GM13976 (cell line): ENCODE data around the gene GATA2.

Experiments used
- DNase-seq: peaks from one replicate; pipeline ENCODE4 v3.0.0; 2012; ENCODE audit warnings: low spot score
- in situ Hi-C: fragments of 300-500 bp; cut with MboI; formaldehyde crosslinking; loops from one replicate; pipeline ENCODE4 v1.12.0; 2022; ENCODE audit warnings: low sequenced_read_pairs, mixed read lengths, inconsistent platforms; ENCODE audit not compliant: unreplicated experiment
- TF ChIP-seq, protein P1 (sequence below): IDR thresholded peaks from 2 replicates; pipeline ENCODE4 v1.5.1; 2012; ENCODE audit warnings: borderline replicate concordance, mild to moderate bottlenecking; ENCODE audit not compliant: insufficient read depth; ENCODE audit errors: extremely low read depth, missing control alignments, control extremely low read depth

Gene GATA2

DNA sequence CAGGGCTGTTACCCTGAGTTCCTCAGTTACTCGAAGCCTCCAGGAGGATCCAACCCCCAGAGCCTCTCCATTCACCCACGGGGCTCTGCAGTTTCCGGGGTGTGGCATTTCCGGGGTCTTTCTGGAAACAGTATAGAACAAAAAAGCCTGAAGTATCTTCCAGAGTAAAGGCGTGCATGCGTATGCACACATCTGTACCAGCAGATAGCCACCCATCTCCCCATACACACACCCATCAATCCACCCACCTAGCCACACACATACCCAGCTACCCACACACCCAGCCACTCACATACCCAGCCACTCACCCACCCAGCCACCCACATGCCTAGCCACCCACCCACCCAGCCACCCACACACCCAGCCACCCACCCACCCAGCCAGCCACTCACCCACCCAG lies 23.4 kb downstream of the GATA2 start:
- in situ Hi-C loops, result no loop called here
- TF ChIP-seq, protein P1, sequence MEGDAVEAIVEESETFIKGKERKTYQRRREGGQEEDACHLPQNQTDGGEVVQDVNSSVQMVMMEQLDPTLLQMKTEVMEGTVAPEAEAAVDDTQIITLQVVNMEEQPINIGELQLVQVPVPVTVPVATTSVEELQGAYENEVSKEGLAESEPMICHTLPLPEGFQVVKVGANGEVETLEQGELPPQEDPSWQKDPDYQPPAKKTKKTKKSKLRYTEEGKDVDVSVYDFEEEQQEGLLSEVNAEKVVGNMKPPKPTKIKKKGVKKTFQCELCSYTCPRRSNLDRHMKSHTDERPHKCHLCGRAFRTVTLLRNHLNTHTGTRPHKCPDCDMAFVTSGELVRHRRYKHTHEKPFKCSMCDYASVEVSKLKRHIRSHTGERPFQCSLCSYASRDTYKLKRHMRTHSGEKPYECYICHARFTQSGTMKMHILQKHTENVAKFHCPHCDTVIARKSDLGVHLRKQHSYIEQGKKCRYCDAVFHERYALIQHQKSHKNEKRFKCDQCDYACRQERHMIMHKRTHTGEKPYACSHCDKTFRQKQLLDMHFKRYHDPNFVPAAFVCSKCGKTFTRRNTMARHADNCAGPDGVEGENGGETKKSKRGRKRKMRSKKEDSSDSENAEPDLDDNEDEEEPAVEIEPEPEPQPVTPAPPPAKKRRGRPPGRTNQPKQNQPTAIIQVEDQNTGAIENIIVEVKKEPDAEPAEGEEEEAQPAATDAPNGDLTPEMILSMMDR, result no peak
- no peak for DNase-seq

DNA sequence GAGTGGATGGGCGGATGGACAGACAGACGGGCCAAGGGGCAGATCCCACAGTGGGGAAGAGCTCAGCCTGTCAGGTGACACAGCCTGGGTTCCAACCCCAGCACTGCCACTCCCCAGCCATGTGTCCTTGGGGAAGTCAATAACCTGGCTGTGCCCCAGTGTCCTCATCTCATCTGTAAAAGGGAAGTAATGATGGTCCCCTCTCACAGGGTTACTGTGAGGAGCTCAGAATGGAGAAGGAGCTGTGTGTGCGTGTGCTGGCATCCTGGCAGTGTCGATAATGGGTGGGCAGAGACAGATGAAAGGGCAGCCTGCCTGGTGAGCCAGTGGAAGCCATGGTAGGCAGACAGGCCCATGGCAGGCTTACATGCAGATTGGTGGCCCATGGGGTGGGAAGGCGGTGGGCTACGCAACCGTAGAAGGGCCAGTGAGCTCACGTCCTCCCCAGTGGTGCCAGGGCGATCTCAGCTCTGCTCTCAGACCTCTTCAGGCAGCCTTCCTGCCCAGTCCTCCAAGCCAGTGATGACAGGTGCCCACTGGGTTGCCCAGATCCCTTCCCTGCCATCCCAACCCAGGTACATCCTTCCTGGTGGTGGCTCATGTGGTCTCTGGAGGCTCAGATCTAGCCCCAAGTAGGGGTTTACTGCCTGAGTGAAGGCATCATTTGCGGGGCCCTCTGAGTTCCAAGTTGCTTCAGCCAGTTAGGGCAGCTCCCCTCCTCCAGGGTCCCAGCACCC lies 24.0 kb downstream of the GATA2 start:
- TF ChIP-seq, protein P1, result no peak
- in situ Hi-C loops, result no loop called here
- no peak for DNase-seq

DNA sequence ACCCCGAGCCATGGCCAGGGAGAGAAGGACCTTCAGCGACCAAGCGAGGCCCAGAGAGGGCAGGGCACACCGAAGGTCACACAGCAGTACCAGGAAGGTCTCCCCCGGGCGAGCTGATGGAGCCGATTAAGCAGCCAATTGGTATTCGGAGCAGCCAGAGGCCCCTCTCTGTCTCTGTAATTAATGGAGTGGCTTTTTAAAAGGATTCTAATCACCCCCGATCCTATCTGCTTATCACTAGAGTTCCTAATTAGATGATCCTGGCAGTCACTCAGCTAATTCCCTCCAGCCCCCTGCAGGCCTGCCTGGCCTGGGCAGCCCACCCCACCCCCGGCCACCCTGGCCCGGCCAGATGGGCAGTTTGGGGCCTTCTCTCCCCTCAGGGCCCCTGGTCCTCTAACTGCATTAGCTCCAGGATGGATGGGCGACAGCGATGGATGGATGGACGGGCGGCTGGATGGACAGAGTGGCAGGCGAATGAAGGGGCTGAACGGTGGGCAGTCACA lies 24.7 kb downstream of the GATA2 start:
- TF ChIP-seq, protein P1, result no peak
- in situ Hi-C loops, result no loop called here
- DNase-seq, result no peak

DNA sequence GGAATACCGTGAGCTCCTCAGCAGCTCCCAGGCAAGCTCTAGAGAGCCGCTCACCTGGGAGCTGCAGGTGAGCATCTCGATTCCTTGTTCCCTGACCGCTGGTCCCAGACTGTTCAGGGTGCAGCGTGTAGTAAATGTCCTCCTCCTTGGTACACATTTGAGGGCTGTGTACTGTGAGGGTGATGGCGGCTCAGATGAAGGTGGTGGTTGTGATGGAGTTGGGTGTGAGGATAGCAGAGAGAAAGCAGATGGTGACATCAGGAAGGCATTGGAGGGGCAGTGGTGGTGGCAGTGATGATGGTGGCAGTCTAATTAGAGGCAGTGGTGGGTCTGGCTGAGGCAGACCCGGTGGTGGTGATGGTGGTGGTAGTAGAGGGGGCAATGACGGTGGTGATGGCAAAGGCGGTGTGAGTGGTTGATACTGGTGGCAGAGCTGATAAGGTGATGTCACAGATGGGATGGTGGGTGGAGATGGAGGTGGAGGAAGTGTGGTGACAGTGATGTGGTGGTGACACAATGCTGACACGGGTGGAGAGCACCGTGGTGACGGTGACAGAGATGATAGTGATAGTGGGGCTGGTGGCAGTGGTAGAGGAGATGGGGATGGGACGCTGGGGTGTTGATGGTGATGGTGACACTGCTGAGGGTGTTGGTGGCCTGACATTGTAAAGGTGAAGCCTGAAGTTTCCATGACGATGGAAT lies 26.0 kb downstream of the GATA2 start, which contains the start of gene DNAJB8:
Gene DNAJB8, minus strand, starts transcription at position 51 of the 702 bp plus-strand sequence. CDS start 3,645 bp downstream, outside the sequence.
- no peak for DNase-seq
- in situ Hi-C loops, result no loop called here
- TF ChIP-seq, protein P1, result no peak

DNA sequence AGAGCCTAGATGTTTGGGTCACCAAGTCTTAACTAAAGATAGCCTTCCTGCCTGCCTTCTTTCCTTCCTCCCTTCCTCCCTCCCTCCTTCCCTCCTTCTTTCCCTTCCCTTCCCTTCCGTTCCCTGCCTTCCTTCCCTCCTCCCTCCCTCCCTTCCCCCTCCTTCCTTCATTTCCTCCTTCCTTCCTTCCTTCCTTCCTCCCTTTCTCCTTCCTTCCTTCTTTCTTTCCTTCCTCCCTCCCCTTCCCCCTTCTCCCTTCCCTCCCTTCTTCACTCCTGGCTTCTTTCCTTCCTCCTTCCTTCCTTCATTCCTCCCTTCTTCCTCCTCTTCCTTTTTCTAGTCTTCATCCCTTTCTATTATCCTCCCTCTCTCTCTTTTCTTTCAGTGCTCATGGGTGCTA lies 28.3 kb downstream of the GATA2 start:
- DNase-seq, result no peak
- in situ Hi-C loops, result no loop called here
- TF ChIP-seq, protein P1, result no peak

DNA sequence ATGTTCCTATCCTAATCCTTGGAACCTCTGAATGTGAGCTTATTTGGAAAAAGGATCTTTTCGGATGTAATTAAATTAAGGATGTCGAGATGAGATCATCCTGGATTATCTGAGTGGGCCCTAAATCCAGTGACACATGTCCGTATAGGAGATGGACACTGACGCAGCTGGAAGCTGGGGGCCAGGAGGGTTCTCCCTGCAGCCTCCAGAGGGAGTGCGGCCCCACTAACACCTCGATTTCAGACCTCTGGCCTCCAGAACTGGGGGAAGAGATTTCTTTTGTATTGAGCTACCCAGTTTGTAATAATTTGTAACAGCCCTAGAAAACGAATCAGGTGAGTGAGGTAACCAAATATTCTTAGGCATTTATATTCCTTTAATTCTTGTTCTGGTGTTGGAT lies 28.8 kb downstream of the GATA2 start:
- in situ Hi-C loops, result no loop called here
- no peak for DNase-seq
- TF ChIP-seq, protein P1, result no peak
